ENCODE measurements around the gene RBM15. TPM values are rescaled to one million over a fixed set of nuclear protein-coding genes. Genes with fewer than 3 reads are reported as not detected.

The RBM15 gene
- total and polyA plus RNA-seq, 2 experiments from 2014 or later: 20.8 to 84.0 TPM

DNA sequence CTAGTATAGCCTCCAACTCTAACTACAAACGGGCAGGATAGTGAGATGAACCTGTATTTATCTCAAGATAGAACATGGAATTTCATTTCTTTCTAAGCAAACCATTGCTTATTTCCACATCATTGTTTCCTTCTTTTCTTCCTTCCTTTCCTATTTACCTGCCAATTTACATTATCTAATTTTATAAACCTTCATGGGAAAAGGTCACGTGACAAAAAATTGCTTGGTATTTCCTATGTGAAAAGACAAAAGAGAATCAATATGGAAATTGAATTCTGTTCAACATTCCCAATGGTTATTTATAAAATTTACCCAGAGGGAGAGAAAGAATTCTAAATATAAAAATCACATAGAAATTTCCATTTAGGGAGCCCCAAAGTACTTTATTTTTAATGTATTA is 22.4 kb upstream of the RBM15 start (continued):
- TF ChIP-seq, protein P1, sequence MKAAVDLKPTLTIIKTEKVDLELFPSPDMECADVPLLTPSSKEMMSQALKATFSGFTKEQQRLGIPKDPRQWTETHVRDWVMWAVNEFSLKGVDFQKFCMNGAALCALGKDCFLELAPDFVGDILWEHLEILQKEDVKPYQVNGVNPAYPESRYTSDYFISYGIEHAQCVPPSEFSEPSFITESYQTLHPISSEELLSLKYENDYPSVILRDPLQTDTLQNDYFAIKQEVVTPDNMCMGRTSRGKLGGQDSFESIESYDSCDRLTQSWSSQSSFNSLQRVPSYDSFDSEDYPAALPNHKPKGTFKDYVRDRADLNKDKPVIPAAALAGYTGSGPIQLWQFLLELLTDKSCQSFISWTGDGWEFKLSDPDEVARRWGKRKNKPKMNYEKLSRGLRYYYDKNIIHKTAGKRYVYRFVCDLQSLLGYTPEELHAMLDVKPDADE (IDR thresholded peaks at IDR 0.05): no peak
- TF ChIP-seq, protein P2, sequence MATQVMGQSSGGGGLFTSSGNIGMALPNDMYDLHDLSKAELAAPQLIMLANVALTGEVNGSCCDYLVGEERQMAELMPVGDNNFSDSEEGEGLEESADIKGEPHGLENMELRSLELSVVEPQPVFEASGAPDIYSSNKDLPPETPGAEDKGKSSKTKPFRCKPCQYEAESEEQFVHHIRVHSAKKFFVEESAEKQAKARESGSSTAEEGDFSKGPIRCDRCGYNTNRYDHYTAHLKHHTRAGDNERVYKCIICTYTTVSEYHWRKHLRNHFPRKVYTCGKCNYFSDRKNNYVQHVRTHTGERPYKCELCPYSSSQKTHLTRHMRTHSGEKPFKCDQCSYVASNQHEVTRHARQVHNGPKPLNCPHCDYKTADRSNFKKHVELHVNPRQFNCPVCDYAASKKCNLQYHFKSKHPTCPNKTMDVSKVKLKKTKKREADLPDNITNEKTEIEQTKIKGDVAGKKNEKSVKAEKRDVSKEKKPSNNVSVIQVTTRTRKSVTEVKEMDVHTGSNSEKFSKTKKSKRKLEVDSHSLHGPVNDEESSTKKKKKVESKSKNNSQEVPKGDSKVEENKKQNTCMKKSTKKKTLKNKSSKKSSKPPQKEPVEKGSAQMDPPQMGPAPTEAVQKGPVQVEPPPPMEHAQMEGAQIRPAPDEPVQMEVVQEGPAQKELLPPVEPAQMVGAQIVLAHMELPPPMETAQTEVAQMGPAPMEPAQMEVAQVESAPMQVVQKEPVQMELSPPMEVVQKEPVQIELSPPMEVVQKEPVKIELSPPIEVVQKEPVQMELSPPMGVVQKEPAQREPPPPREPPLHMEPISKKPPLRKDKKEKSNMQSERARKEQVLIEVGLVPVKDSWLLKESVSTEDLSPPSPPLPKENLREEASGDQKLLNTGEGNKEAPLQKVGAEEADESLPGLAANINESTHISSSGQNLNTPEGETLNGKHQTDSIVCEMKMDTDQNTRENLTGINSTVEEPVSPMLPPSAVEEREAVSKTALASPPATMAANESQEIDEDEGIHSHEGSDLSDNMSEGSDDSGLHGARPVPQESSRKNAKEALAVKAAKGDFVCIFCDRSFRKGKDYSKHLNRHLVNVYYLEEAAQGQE (IDR thresholded peaks at IDR 0.05; ENCODE audit: unreplicated experiment): no peak
- TF ChIP-seq STAT1 (IDR thresholded peaks at IDR 0.05; ENCODE audit: unreplicated experiment): no peak
- no peak for TF ChIP-seq JUNB (IDR thresholded peaks at IDR 0.05; ENCODE audit: unreplicated experiment)

DNA sequence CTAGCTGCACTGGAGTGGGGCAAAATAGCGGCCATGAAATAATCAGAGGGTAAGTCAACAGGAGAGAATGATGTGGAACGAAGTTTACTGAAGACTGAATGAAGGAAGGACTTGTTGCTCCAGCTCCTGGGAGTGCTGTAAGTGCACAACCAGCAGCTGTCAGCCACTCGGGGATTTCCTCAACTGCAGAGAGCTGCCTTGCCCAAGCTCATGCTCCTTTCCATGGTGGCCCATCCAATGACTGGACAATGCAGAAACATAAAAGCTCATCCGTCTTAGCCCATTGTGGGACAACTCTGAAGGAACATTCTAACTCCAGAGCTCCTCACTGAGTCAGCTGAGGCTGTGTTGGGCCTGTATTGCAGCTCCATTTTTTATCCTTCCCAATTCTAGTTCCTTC is 21.1 kb upstream of the RBM15 start:
- Histone ChIP-seq H3K36me3 (ENCODE audit: insufficient read depth) (no peaks in the 10 kb centered on the region), H3K4me3 (no peak overlapping the region), H2AFZ (no peak overlapping the region), H3K9me2 (ENCODE audit: insufficient read depth) (no peaks in the 10 kb centered on the region), H3F3A (replicated peaks; ENCODE audit: low read depth) (no peaks in the 10 kb centered on the region), H3K27me3 (ENCODE audit: insufficient read depth) (no peaks in the 10 kb centered on the region), H3K79me2 (replicated peaks; ENCODE audit: insufficient read depth) (no peaks in the 10 kb centered on the region), H3K4me2 (no peak overlapping the region), H4K20me1 (replicated peaks; ENCODE audit: insufficient read depth) (no peaks in the 10 kb centered on the region), H3K4me1 (ENCODE audit: insufficient read depth) (peaks cover 5% of the 10 kb centered on the region; the same call in 1 of the 2 replicates), H3K27ac (ENCODE audit: low read depth) (no peak overlapping the region)
- DNase-seq (ENCODE audit: low spot score) (no peak), ATAC-seq (no peak)
- no peak overlapping the region for H3K4me3 Mint-ChIP-seq
- peaks cover 2% of the 10 kb centered on the region for H3K27me3 Mint-ChIP-seq (ENCODE audit: insufficient read depth, low read depth, poor library complexity)
- H3K4me1 Mint-ChIP-seq: peaks cover 4% of the 10 kb centered on the region
- no peaks in the 10 kb centered on the region for H3K9me3 Mint-ChIP-seq
- TF ChIP-seq, protein P1 (IDR thresholded peaks at IDR 0.05): no peak
- TF ChIP-seq ZNF331 (CRISPR knock-in tag; IDR thresholded peaks at IDR 0.05; ENCODE audit: low read depth) (no peak), POLR2AphosphoS5 (IDR thresholded peaks at IDR 0.05; ENCODE audit: low read depth) (no peak)
- H3K36me3 Mint-ChIP-seq (ENCODE audit: low read depth): no peaks in the 10 kb centered on the region
- no peak overlapping the region for H3K27ac Mint-ChIP-seq

DNA sequence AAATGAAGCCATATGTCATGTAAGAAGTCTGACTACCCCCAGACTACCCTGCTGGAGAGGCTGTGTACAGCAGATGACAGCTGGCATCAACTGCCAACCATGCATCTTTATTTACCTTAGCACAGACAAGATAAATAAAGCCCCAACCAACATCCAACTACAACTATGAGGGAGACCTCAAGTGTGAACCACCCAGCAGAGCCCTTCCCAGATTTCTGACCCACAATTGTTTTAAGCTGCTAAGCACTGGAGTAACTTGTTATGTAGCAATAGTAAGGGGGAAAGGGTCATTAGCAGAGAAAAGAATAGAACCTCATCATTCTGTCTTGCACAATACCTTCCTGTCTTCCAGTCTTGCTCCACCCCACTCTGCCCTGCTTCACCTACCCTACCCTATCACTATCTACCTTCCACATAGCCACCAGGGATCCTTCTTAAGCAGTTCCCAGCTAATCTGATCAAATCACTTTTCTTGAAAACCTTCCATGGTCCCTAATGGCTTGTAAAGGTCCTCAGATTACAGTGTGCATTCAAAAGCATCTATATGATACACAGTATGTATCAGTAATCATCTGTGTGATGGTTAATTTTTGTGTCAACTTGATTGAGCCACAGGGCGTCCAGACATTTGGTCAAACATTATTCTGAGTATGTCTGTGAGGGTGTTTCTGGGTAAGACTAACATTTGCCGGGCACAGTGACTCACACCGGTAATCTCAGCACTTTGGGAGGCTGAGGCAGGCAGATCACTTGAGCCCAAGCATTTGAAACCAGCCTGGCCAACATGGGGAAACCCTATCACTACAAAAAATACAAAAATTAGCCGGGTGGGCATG is 19.6 kb upstream of the RBM15 start:
- H3K36me3 ChIP-seq (ENCODE audit: insufficient read depth): no peaks in the 10 kb centered on the region
- ATAC-seq (no peak), DNase-seq (ENCODE audit: low spot score) (no peak)
- H2AFZ ChIP-seq: no peak overlapping the region
- Mint-ChIP-seq H3K4me1 (no peaks in the 10 kb centered on the region), H3K4me3 (no peak overlapping the region), H3K36me3 (ENCODE audit: low read depth) (no peaks in the 10 kb centered on the region), H3K9me3 (no peaks in the 10 kb centered on the region), H3K27ac (no peak overlapping the region), H3K27me3 (ENCODE audit: insufficient read depth, low read depth, poor library complexity) (peaks cover 2% of the 10 kb centered on the region)
- H3K27me3 ChIP-seq (ENCODE audit: insufficient read depth): no peaks in the 10 kb centered on the region
- no peaks in the 10 kb centered on the region for H3K9me2 ChIP-seq (ENCODE audit: insufficient read depth)
- no peaks in the 10 kb centered on the region for H3K79me2 ChIP-seq (replicated peaks; ENCODE audit: insufficient read depth)
- no peaks in the 10 kb centered on the region for H3K4me1 ChIP-seq (ENCODE audit: insufficient read depth)
- H3F3A ChIP-seq (replicated peaks; ENCODE audit: low read depth): no peaks in the 10 kb centered on the region
- no peak overlapping the region for H3K4me2 ChIP-seq
- H4K20me1 ChIP-seq (replicated peaks; ENCODE audit: insufficient read depth): no peaks in the 10 kb centered on the region
- H3K27ac ChIP-seq (ENCODE audit: low read depth): no peak overlapping the region
- H3K4me3 ChIP-seq: no peak overlapping the region
- TF ChIP-seq, protein P3, sequence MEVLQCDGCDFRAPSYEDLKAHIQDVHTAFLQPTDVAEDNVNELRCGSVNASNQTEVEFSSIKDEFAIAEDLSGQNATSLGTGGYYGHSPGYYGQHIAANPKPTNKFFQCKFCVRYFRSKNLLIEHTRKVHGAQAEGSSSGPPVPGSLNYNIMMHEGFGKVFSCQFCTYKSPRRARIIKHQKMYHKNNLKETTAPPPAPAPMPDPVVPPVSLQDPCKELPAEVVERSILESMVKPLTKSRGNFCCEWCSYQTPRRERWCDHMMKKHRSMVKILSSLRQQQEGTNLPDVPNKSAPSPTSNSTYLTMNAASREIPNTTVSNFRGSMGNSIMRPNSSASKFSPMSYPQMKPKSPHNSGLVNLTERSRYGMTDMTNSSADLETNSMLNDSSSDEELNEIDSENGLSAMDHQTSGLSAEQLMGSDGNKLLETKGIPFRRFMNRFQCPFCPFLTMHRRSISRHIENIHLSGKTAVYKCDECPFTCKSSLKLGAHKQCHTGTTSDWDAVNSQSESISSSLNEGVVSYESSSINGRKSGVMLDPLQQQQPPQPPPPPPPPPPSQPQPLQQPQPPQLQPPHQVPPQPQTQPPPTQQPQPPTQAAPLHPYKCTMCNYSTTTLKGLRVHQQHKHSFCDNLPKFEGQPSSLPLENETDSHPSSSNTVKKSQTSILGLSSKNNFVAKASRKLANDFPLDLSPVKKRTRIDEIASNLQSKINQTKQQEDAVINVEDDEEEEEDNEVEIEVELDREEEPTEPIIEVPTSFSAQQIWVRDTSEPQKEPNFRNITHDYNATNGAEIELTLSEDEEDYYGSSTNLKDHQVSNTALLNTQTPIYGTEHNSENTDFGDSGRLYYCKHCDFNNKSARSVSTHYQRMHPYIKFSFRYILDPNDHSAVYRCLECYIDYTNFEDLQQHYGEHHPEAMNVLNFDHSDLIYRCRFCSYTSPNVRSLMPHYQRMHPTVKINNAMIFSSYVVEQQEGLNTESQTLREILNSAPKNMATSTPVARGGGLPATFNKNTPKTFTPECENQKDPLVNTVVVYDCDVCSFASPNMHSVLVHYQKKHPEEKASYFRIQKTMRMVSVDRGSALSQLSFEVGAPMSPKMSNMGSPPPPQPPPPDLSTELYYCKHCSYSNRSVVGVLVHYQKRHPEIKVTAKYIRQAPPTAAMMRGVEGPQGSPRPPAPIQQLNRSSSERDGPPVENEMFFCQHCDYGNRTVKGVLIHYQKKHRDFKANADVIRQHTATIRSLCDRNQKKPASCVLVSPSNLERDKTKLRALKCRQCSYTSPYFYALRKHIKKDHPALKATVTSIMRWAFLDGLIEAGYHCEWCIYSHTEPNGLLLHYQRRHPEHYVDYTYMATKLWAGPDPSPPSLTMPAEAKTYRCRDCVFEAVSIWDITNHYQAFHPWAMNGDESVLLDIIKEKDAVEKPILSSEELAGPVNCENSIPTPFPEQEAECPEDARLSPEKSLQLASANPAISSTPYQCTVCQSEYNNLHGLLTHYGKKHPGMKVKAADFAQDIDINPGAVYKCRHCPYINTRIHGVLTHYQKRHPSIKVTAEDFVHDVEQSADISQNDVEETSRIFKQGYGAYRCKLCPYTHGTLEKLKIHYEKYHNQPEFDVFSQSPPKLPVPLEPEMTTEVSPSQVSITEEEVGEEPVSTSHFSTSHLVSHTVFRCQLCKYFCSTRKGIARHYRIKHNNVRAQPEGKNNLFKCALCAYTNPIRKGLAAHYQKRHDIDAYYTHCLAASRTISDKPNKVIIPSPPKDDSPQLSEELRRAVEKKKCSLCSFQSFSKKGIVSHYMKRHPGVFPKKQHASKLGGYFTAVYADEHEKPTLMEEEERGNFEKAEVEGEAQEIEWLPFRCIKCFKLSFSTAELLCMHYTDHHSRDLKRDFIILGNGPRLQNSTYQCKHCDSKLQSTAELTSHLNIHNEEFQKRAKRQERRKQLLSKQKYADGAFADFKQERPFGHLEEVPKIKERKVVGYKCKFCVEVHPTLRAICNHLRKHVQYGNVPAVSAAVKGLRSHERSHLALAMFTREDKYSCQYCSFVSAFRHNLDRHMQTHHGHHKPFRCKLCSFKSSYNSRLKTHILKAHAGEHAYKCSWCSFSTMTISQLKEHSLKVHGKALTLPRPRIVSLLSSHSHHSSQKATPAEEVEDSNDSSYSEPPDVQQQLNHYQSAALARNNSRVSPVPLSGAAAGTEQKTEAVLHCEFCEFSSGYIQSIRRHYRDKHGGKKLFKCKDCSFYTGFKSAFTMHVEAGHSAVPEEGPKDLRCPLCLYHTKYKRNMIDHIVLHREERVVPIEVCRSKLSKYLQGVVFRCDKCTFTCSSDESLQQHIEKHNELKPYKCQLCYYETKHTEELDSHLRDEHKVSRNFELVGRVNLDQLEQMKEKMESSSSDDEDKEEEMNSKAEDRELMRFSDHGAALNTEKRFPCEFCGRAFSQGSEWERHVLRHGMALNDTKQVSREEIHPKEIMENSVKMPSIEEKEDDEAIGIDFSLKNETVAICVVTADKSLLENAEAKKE (CRISPR knock-in tag; IDR thresholded peaks at IDR 0.05): no peak
